Stimulated activated CD4-positive, alpha-beta T cell treated with anti-CD3 and anti-CD28 coated beads, Interleukin-1b, Interleukin-23, amount 100 ng/mL, for 24 hours (primary cell): ENCODE measurements around the gene ATP6V0B.

Source experiments
- DNase-seq, 4 experiments: peaks; one replicate each; pipeline ENCODE4 v3.0.0-alpha.2; 2020; ENCODE audit warnings: low read depth in 4 of 4, low spot score in 1 of 4

ATP6V0B gene

GRCh38 chr1:43984855-43985254 is 10.1 kb downstream of the ATP6V0B start:
- no peak for DNase-seq

GRCh38 chr1:43985984-43986595 is 11.3 kb downstream of the ATP6V0B start:
- DNase-seq, result no peak

- DNase-seq, result no peak
These were observed 12.0 kb downstream of the ATP6V0B start for GRCh38 chr1:43986712-43987111.

GRCh38 chr1:43987159-43987902 is 12.6 kb downstream of the ATP6V0B start:
- DNase-seq, result no peak

- no peak for DNase-seq
These were observed 15.8 kb downstream of the ATP6V0B start for GRCh38 chr1:43990271-43991199.

- DNase-seq, result peak in 1 of 4 experiments; percentile 7
These were observed 16.4 kb downstream of the ATP6V0B start for GRCh38 chr1:43991200-43991475.

- peak in 3 of 4 experiments; percentile 53 to 74 (median 65) for DNase-seq
These were observed 16.9 kb downstream of the ATP6V0B start, which contains the start of gene CCDC24 for GRCh38 chr1:43991476-43992231. CCDC24 (plus strand) TSS chr1:43991599; CDS start chr1:43991879, 280 bp downstream.

GRCh38 chr1:43992232-43992995 is 17.7 kb downstream of the ATP6V0B start:
- no peak for DNase-seq

GRCh38 chr1:43993206-43993914 is 18.6 kb downstream of the ATP6V0B start:
- no peak for DNase-seq

GRCh38 chr1:43994071-43994470 is 19.3 kb downstream of the ATP6V0B start:
- DNase-seq, result no peak

- no peak for DNase-seq
These were observed 20.3 kb downstream of the ATP6V0B start for GRCh38 chr1:43994794-43995790.

GRCh38 chr1:43995984-43996732 is 21.4 kb downstream of the ATP6V0B start:
- no peak for DNase-seq

- DNase-seq, result no peak
These were observed 22.0 kb downstream of the ATP6V0B start for GRCh38 chr1:43996733-43997115.

- DNase-seq, result no peak
These were observed 22.7 kb downstream of the ATP6V0B start for GRCh38 chr1:43997295-43997999.

- no peak for DNase-seq
These were observed 23.2 kb downstream of the ATP6V0B start for GRCh38 chr1:43998000-43998378.

- DNase-seq, result no peak
These were observed 24.7 kb downstream of the ATP6V0B start for GRCh38 chr1:43999455-43999854.

- DNase-seq, result no peak
These were observed 25.4 kb downstream of the ATP6V0B start for GRCh38 chr1:44000122-44000665.
